Ishikawa (cell line): ENCODE data around the gene AP5B1.

ENCODE experiments used
- EGR1 ChIP-seq: IDR thresholded peaks from 2 replicates; pipeline ENCODE4 v1.6.1; 2012
- EP300 ChIP-seq: IDR thresholded peaks from 2 replicates; pipeline ENCODE4 v1.6.1; 2012; ENCODE audit warnings: borderline replicate concordance
- MAX ChIP-seq: IDR thresholded peaks from 2 replicates; pipeline ENCODE4 v1.6.1; 2012
- NFIC ChIP-seq: IDR thresholded peaks from 2 replicates; pipeline ENCODE4 v1.6.1; 2012
- TAF1 ChIP-seq: IDR thresholded peaks from 2 replicates; pipeline ENCODE4 v1.6.1; 2012; ENCODE audit warnings: low read depth, mild to moderate bottlenecking
- TEAD4 ChIP-seq: IDR thresholded peaks from 2 replicates; pipeline ENCODE4 v1.6.1; 2012
- TF ChIP-seq, protein P1 (sequence below): IDR thresholded peaks from 2 replicates; pipeline ENCODE4 v1.6.1; 2012; ENCODE audit warnings: low read depth, mild to moderate bottlenecking

- no peak for TF ChIP-seq EGR1
- TF ChIP-seq MAX, result no peak
- TF ChIP-seq EP300, result no peak
- no peak for TF ChIP-seq NFIC
- TF ChIP-seq, protein P1, sequence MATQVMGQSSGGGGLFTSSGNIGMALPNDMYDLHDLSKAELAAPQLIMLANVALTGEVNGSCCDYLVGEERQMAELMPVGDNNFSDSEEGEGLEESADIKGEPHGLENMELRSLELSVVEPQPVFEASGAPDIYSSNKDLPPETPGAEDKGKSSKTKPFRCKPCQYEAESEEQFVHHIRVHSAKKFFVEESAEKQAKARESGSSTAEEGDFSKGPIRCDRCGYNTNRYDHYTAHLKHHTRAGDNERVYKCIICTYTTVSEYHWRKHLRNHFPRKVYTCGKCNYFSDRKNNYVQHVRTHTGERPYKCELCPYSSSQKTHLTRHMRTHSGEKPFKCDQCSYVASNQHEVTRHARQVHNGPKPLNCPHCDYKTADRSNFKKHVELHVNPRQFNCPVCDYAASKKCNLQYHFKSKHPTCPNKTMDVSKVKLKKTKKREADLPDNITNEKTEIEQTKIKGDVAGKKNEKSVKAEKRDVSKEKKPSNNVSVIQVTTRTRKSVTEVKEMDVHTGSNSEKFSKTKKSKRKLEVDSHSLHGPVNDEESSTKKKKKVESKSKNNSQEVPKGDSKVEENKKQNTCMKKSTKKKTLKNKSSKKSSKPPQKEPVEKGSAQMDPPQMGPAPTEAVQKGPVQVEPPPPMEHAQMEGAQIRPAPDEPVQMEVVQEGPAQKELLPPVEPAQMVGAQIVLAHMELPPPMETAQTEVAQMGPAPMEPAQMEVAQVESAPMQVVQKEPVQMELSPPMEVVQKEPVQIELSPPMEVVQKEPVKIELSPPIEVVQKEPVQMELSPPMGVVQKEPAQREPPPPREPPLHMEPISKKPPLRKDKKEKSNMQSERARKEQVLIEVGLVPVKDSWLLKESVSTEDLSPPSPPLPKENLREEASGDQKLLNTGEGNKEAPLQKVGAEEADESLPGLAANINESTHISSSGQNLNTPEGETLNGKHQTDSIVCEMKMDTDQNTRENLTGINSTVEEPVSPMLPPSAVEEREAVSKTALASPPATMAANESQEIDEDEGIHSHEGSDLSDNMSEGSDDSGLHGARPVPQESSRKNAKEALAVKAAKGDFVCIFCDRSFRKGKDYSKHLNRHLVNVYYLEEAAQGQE, result no peak
- no peak for TF ChIP-seq TAF1
- no peak for TF ChIP-seq TEAD4
Measured at GRCh38 chr11:65788821-65789220, 8.0 kb upstream of the AP5B1 start.
